NCI-H226 (cell line): ENCODE results near the gene VEGFC.

Experiments
- DNase-seq: peaks from one replicate; pipeline ENCODE4 v3.0.0-alpha.2; 2015

VEGFC gene

GRCh38 chr4:176671532-176671931 lies 121.2 kb downstream of the VEGFC start:
- DNase-seq, result peak; percentile 60

GRCh38 chr4:176668324-176668723 lies 124.4 kb downstream of the VEGFC start:
- DNase-seq, result no peak

- DNase-seq, result no peak
Observed at GRCh38 chr4:176664964-176665363, 127.8 kb downstream of the VEGFC start.

- DNase-seq, result no peak
Observed at GRCh38 chr4:176660561-176660960, 132.2 kb downstream of the VEGFC start.

GRCh38 chr4:176656108-176656507 lies 136.6 kb downstream of the VEGFC start:
- no peak for DNase-seq

GRCh38 chr4:176654565-176655216 lies 138.0 kb downstream of the VEGFC start:
- DNase-seq, result no peak

GRCh38 chr4:176653401-176654220 lies 139.1 kb downstream of the VEGFC start:
- DNase-seq, result no peak

- DNase-seq, result no peak
Observed at GRCh38 chr4:176646311-176646710, 146.4 kb downstream of the VEGFC start.

- no peak for DNase-seq
Observed at GRCh38 chr4:176645246-176645960, 147.3 kb downstream of the VEGFC start.

GRCh38 chr4:176642472-176642871 lies 150.2 kb downstream of the VEGFC start:
- DNase-seq, result no peak

GRCh38 chr4:176641237-176641636 lies 151.5 kb downstream of the VEGFC start:
- no peak for DNase-seq

- peak; percentile 35 for DNase-seq
Observed at GRCh38 chr4:176638992-176639391, 153.7 kb downstream of the VEGFC start.

GRCh38 chr4:176636292-176636691 lies 156.4 kb downstream of the VEGFC start:
- DNase-seq, result no peak

GRCh38 chr4:176635372-176636261 lies 157.1 kb downstream of the VEGFC start:
- peak; percentile 64 for DNase-seq
